ENCODE data around the gene MYH13. TPM values are rescaled to one million over a fixed set of nuclear protein-coding genes. Genes with fewer than 3 reads are reported as not detected.

The MYH13 gene
- total and polyA plus RNA-seq, 10 of the 15 experiments (the other 5 are each of a cell fraction or from before 2014, with no cell fraction given): 0.01 to 0.04 (median 0.03) TPM; not detected in 4

GRCh38 chr17:10344816-10345215 is 28.0 kb downstream of the MYH13 start:
- intact Hi-C loops (cut with micrococcal nuclease; ENCODE audit: unreplicated experiment): loop anchor here (5.0 kb wide), 1 partner anchor 378 kb away; no protein-coding TSS in a partner anchor
- TF ChIP-seq CBX3 (IDR thresholded peaks at IDR 0.05; ENCODE audit: borderline replicate concordance, low read depth): no peak
- TF ChIP-seq, protein P1, sequence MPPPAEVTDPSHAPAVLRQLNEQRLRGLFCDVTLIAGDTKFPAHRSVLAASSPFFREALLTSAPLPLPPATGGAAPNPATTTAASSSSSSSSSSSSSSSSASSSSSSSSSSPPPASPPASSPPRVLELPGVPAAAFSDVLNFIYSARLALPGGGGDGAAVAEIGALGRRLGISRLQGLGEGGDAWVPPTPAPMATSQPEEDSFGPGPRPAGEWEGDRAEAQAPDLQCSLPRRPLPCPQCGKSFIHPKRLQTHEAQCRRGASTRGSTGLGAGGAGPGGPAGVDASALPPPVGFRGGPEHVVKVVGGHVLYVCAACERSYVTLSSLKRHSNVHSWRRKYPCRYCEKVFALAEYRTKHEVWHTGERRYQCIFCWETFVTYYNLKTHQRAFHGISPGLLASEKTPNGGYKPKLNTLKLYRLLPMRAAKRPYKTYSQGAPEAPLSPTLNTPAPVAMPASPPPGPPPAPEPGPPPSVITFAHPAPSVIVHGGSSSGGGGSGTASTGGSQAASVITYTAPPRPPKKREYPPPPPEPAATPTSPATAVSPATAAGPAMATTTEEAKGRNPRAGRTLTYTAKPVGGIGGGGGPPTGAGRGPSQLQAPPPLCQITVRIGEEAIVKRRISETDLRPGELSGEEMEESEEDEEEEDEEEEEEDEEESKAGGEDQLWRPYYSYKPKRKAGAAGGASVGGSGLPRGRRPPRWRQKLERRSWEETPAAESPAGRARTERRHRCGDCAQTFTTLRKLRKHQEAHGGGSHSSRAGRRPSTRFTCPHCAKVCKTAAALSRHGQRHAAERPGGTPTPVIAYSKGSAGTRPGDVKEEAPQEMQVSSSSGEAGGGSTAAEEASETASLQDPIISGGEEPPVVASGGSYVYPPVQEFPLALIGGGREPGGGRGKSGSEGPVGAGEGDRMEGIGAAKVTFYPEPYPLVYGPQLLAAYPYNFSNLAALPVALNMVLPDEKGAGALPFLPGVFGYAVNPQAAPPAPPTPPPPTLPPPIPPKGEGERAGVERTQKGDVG (CRISPR knock-in tag; IDR thresholded peaks at IDR 0.05): no peak
- no peak for TF ChIP-seq MEF2B (IDR thresholded peaks at IDR 0.05; ENCODE audit: partially characterized antibody, poor library complexity, severe bottlenecking)
- TF ChIP-seq ESRRA (IDR thresholded peaks at IDR 0.05; ENCODE audit: low read length): no peak
- TF ChIP-seq TCF7 (IDR thresholded peaks at IDR 0.05; ENCODE audit: borderline replicate concordance): no peak

More at GRCh38 chr17:10344816-10345215, 28.0 kb downstream of the MYH13 start:
- no peaks in the 10 kb centered on the region for H3K79me2 ChIP-seq (ENCODE audit: control insufficient read depth, insufficient read depth, low read length)
- CTCF ChIA-PET: interaction anchor here (0.9 to 1.1 kb wide), 2 partner anchors 19 to 416 kb away, joined by 3 read pairs; no protein-coding TSS in a partner anchor
- H3K4me1 ChIP-seq (ENCODE audit: control insufficient read depth, insufficient read depth, low read length): no peaks in the 10 kb centered on the region
- FAIRE-seq (no peak), ATAC-seq (no peak), DNase-seq (ENCODE audit: low read depth, low spot score) (no peak)
- BruUV-seq (replicated peaks): no TSS peak
- no peak overlapping the region for H3K4me3 ChIP-seq
- in situ Hi-C loops (cut with MboI): no loop called here
- H2AFZ ChIP-seq (ENCODE audit: control insufficient read depth, low read depth, low read length): no peak overlapping the region
- no peaks in the 10 kb centered on the region for H3K36me3 ChIP-seq (ENCODE audit: control insufficient read depth in 2 of 2, insufficient read depth in 2 of 2, low read length in 1 of 2)
- no peaks in the 10 kb centered on the region for H4K20me1 ChIP-seq (ENCODE audit: control insufficient read depth, insufficient read depth)
- SMC1A ChIA-PET (ENCODE audit: uncharacterized antibody, unreplicated experiment): interaction anchor here (0.7 kb wide), 1 partner anchor 13 kb away, joined by 4 read pairs; no protein-coding TSS in a partner anchor
- no peaks in the 10 kb centered on the region; a peak in 2 of 4 replicates for H3K27me3 ChIP-seq (replicated peaks in 1 of 2; ENCODE audit: control insufficient read depth in 2 of 2, insufficient read depth in 2 of 2, low read length in 1 of 2)
- POLR2A ChIA-PET: no interaction called here
- RAD21 ChIA-PET (ENCODE audit: unreplicated experiment): no interaction called here
- no peak overlapping the region for H3K4me2 ChIP-seq (ENCODE audit: control insufficient read depth, insufficient read depth)
- no peaks in the 10 kb centered on the region for H3K9me3 ChIP-seq (replicated peaks; ENCODE audit: control insufficient read depth, insufficient read depth, low read length)
- WGBS (ENCODE audit: insufficient coverage, insufficient replicate concordance, low lambda C conversion rate, missing lambda C conversion rate): 29% methylated on average over 3 of the region's 3 CpGs
- no peak overlapping the region for H3K9ac ChIP-seq (ENCODE audit: control insufficient read depth, insufficient read depth, low read length)
- no peak overlapping the region for H3K27ac ChIP-seq (ENCODE audit: control insufficient read depth, insufficient read depth)

Data from GM12878 (cell line).